CD4-positive, alpha-beta T cell treated with Interleukin-17A for 1 hour (primary cell): Measurements from ENCODE around the gene CARD6.
"Not testable (repeated sequence)": the region's sequence is repeated elsewhere in the genome, so short reads cannot be mapped to it uniquely, and the experiment has no call there.

Experiments used
- DNase-seq: peaks from one replicate; pipeline ENCODE4 v3.0.0-alpha.2; 2020

Gene CARD6

DNA sequence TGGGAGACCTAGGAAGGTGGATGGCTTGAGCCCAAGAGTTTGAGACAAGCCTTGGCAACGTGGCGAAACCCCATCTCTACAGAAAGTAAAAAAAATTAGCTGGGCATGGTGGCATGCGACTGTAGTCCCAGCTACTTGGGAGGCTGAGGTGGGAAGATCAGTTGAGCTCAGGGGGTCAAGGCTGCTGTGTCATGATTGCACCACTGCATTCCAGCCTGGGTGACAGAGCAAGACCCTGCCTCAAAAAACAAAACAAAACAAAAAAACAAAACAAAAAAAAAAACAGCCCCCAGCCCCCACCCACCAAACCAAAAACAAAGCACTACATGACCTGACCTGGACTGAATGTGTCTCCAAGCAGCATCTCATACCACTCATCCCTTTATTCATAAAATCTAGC lies 34.8 kb downstream of the CARD6 start:
- DNase-seq: no peak

DNA sequence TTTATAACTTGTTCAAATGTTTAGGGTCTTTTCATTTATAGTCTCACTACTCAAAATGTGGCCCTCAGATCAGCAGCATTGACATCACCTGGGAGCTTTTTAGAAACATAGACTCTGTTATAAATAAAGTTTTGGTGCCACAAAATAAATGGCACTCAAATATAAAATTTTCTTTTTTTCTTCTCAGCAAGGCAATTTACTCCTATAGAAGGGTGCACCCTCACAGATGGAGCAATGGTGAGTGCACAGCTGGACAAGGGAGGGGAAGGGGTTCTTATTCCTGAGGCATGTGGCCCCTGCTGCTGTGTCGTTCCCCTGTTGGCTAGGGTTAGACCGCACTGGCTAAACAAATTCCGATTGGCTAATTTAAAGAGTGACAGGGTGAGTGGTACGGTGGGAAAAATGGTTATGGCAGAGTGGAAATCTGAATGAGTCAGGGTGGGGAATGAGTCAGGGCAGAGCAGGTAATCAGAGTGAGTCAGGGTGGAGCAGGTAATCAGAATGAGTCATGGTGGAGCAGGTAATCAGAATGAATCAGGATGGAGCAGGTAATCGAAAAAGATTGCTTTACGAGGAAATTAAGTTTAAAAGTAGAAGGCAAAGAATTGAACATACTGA lies 36.3 kb downstream of the CARD6 start:
- no peak for DNase-seq

DNA sequence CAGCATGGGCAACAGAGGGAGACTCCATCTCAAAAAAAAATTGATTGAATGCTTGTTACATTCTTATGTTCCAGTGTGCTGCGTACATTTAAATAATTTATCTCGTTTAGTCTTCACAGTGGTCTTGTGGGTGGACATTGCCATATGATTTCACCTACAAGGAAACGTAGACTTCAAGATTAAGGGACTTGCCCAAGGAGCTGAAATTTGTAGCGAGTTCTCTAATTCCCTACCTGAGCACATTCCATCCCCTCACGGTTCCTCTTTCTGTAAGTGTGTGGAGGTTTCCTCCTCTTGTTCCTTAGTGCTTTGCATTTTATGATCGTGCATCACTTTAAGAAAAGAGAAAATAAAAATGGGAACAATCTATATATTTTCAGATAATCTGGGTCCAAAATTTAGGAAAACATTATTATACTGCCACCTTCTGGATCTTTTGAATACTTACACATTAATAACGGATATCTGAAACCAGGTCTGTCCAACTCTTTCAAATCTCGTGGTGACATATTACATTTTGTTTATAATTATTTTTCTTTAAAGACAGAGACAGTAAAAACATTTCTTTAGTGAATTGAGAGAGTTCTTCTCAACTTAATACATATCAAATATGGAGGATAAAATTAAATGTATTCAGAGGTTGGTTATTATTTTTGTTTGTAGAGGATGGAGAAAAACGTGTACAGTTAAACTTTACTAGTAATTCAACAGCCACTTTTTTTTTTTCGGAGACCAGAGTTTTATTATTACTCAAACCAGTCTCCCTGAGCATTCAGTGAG lies 38.2 kb downstream of the CARD6 start:
- DNase-seq: peak; percentile 39

DNA sequence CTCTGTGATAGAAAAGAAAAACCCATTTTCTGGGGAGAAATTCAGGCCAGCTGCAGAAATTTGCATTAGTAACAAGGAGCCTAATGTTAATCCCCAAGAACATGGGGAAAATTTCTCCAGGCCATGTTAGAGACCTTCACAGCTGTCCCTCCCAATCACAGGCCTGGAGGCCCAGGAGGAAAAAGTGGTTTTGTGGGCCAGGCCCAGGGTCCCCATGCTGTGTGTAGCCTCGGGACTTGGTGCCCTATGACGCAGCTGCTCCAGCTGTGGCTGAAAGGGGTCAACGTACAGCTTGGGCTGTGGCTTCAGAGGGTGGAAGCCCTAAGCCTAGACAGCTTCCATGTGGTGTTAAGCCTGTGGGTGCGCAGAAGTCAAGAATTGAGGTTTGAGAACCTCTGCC lies 41.1 kb downstream of the CARD6 start:
- DNase-seq: no peak

DNA sequence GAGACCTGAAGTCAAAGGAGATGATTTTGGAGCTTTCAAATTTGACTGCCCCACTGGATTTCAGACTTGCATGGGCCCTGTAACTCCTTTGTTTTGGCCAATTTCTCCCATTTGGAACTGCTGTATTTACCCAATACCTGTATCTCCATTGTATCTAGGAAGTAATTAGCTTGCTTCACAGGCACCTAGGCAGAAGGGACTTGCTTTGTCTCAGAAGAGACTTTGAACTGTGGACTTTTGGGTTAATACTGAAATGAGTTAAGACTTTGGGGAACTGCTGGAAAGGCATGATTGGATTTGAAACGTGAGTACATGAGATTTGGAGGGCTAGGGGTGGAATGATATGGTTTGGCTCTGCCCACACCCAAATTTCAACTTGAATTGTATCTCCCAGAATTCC lies 41.9 kb downstream of the CARD6 start:
- DNase-seq: not testable (repeated sequence)

DNA sequence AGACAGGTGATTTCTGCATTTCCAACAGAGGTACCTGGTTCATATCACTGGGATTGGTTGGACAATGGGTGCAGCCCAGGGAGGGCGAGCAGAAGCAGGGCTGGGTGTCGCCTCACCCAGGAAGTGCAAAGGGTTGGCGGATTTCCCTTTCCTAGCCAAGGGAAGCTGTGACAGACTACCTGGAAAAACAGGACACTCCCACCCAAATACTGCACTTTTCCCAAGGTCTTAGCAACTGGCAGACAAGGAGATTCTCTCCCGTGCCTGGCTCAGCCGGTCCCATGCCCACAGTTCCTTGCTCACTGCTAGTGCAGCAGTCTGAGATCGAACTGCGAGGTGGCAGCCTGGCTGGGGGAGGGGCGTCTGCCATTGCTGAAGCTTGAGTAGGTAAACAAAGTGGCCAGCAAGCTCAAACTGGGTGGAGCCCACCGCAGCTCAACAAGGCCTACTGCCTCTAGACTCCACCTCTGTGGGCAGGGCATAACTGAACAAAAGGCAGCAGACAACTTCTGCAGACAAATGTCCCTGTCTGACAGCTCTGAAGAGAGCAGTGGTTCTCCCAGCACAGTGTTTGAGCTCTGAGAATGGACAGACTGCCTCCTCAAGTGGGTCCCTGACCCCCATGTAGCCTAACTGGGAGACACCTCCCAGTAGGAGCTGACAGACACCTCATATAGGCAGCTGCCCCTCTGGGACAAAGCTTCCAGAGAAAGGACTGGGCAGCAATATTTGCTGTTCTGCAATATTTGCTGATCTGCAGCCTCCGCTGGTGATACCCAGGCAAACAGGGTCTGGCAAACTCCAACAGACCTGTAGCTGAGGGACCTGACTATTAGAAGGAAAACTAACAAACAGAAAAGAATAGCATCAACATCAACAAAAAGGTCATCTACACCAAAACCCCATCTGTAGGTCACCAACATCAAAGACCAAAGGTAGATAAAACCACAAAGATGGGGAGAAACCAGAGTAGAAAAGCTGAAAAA lies 54.6 kb downstream of the CARD6 start:
- DNase-seq: not testable (repeated sequence)

DNA sequence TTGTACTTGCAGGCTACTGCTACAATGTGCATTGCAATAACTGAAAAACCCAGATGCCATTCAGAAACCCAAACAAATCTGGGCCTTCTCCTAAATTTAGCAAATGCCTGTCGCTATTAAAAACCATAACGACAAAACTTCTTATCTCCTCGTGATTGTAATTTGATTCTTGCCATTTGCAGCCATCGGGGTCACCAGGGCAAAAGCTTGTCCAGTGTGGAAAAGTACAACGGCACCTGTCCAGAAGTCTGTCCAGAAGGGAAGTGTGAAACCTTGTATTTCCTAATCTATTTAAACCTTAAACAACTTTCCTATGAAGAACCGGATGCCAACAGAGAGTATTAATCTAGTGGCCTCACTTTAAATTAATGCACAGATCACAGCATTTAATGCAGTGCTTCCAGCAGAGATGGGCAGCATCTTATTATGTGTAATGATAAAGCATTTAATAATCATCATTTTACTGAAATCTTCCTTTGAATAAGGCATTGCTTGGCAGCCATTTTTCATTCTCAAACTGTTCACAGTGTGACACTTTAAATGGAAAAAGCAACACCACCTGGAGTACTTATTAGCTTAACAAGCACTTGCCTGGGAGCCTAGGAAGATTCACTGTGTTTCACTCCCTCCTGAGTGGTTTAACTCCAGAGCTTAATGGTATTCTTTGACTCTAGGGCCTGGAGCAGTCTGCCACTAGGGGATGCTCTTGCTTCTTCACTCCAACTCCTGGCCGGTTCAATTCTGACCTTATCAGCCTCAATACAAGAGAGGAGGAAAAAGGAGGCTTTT lies 63.2 kb downstream of the CARD6 start:
- DNase-seq: peak; percentile 30

DNA sequence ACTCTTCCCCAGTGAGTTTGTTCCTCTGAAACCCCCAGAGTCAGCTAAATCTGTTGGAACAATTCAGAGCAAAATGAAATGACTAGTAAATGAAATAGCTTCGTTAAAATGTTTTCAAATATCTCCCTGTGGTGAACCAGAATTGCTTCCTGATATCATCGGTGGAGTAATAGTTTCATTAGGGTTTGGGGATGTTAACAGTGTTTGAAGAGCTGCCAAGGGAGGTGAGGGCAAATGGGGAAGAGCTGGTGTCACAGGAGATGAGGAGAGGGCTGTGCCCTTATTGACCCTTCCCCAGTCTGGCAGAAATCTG lies 63.8 kb downstream of the CARD6 start:
- no peak for DNase-seq

DNA sequence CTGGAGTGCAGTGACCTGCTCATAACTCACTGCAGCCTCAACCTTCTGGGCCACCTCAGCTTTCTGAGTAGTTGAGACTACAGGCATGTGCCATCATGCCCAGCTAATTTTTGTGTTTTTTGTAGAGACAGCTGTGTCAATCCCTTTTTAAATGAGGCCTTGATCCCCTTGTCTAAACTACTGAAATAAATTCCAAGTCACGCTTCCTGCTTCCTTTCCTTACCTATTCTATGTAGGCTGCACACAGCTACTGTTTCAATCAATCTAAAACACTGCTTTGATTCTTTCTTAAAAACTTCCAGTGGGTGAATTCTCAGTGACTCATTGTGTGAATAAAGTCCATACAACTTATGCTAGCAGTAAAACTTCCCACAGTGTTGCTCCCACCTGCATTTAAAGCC lies 65.2 kb downstream of the CARD6 start:
- DNase-seq: no peak

DNA sequence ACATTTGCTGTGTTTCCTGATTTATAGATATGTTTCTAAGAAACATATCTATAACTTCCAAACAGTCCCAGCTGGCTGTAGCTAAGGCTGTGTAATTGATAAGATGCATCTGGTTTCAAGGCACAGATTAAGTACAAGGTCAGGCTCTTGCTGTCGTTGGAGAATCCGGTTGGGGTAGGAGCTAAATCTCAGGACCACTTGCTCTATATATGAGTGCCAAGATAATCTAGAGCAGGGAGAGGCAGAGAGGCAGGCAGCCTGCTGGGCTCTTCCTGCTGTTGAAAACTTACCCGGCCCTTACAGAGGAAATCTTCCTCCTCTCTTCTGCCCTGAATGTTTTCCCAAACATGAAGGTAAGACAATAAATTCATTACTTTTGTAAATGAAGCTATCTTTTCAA lies 68.1 kb downstream of the CARD6 start, which contains the start of gene C7:
Gene C7, plus strand, starts transcription at position 234 of the 400 bp plus-strand sequence. Its CDS starts 114 bp downstream, at position 348.
- no peak for DNase-seq

DNA sequence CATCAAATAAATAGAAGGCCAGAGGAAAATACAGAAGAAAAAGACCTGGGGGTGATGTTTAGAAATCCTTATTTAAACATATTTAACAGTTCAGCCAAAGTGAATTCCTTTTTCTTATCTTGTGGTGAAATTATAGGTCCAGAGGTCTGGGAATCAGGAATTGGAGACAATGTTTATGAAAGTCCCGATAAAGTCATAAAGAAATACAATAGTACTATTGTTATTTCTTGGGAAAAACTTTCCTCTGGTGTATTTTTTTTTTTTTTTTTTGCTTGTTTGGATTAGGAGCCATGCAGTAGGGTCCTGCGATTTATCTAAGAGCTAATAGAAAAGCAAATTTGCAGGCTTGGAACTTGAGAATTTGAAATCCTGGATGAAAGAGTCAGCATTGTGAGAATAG lies 68.6 kb downstream of the CARD6 start:
- DNase-seq: no peak
